HCT116 (cell line): Measurements from ENCODE around the gene NSMCE3. TPM values are rescaled to one million over a fixed set of nuclear protein-coding genes. Genes with fewer than 3 reads are reported as not detected.

Experiments used
- ATAC-seq: fragments of 200-7000 bp; cut with Tn5 transposase; 2 replicates; pipeline ENCODE4 v1.9.1; 2020; ENCODE audit warnings: mild to moderate bottlenecking, moderate library complexity
- BruUV-seq: library from RNA; stranded (reverse); fragments of 400-500 nt; replicated peaks from 2 replicates; lab custom pipeline; 2021; lab: Mats Ljungman, UMichigan
- CTCF ChIA-PET: fragments of 300-600 bp; sonication (Branson Sonifier 250); formaldehyde crosslinking; loops from one replicate; lab custom pipeline; 2021; ENCODE audit warnings: antibody characterized with exemption; lab: Charles Lee
- POLR2A ChIA-PET: fragments of 300-600, 350-600 bp; sonication (Branson Sonifier 250); formaldehyde crosslinking; loops from one replicate; lab custom pipeline; 2021; ENCODE audit warnings: antibody characterized with exemption; lab: Charles Lee
- RAD21 ChIA-PET, 2 experiments: fragments of 300-600 bp; sonication (Branson Sonifier 250); formaldehyde crosslinking; loops; one replicate each; lab custom pipeline; 2023; ENCODE audit warnings: low total read pairs in 2 of 2; ENCODE audit not compliant: uncharacterized antibody in 2 of 2, unreplicated experiment in 2 of 2, low non-redundant PET in 1 of 2; lab: Charles Lee
- DNase-seq: peaks from one replicate; pipeline ENCODE4 v3.0.0-alpha.2; 2010; ENCODE audit warnings: low read depth, low spot score
- H2AFZ ChIP-seq: fragments of 200-600 bp; shearing (Covaris generic), sonication (generic); 2 replicates; pipeline ENCODE4 v1.6.1; 2017; ENCODE audit warnings: low read depth, mixed run types, mixed read lengths, antibody characterized with exemption, low read length; ENCODE audit not compliant: poor library complexity, severe bottlenecking
- H3K27ac ChIP-seq: 2 replicates; pipeline ENCODE4 v1.5.1; 2012; ENCODE audit warnings: low read depth, low read length
- H3K27me3 ChIP-seq: fragments of 200-600 bp; sonication (generic); 2 replicates; pipeline ENCODE4 v1.6.1; 2016; ENCODE audit warnings: mixed run types, low read length, mixed read lengths; ENCODE audit not compliant: insufficient read depth
- H3K36me3 ChIP-seq, 2 experiments: fragments of 200-500 bp in 1 of 2; fragments of 200-600 bp in 1 of 2; sonication (Bioruptor generic) in 1 of 2; sonication (generic) in 1 of 2; 2 replicates each; pipeline versions ENCODE4 v1.5.1 to v1.6.1; 2014 to 2016; ENCODE audit warnings: low read length in 2 of 2, inconsistent platforms in 1 of 2, mixed read lengths in 1 of 2, mixed run types in 1 of 2; ENCODE audit not compliant: insufficient read depth in 2 of 2, control insufficient read depth in 1 of 2
- H3K4me1 ChIP-seq, 2 experiments: fragments of 200-600 bp in 1 of 2; sonication (generic) in 1 of 2; 2 replicates each; pipeline versions ENCODE4 v1.5.1 to v1.6.1; 2012 to 2017; ENCODE audit warnings: low read length in 2 of 2, inconsistent platforms in 1 of 2, mild to moderate bottlenecking in 1 of 2, mixed read lengths in 1 of 2, mixed run types in 1 of 2, moderate library complexity in 1 of 2; ENCODE audit not compliant: insufficient read depth in 2 of 2, control insufficient read depth in 1 of 2
- H3K4me2 ChIP-seq: fragments of 200-600 bp; sonication (generic); 2 replicates; pipeline ENCODE4 v1.6.1; 2017; ENCODE audit warnings: mixed run types, low read length, mixed read lengths
- H3K4me3 ChIP-seq, 2 experiments: fragments of 200-600 bp in 1 of 2; sonication (generic) in 1 of 2; replicated peaks in 1 of 2; 2 replicates each; pipeline ENCODE4 v1.5.1; 2011 to 2016; ENCODE audit warnings: low read length in 2 of 2, control low read depth in 1 of 2, low read depth in 1 of 2, mild to moderate bottlenecking in 1 of 2, mixed read lengths in 1 of 2, mixed run types in 1 of 2
- H3K79me2 ChIP-seq: fragments of 200-600 bp; sonication (generic); 2 replicates; pipeline ENCODE4 v1.6.1; 2017; ENCODE audit warnings: mild to moderate bottlenecking, mixed run types, low read length, moderate library complexity, mixed read lengths; ENCODE audit not compliant: insufficient read depth
- H3K9ac ChIP-seq: fragments of 200-600 bp; sonication (generic); 2 replicates; pipeline ENCODE4 v1.6.1; 2016; ENCODE audit warnings: low read length, mixed read lengths
- H3K9me2 ChIP-seq: fragments of 200-600 bp; sonication (generic), shearing (Covaris generic); 2 replicates; pipeline ENCODE4 v1.6.1; 2017; ENCODE audit warnings: mixed run types, mild to moderate bottlenecking, moderate library complexity; ENCODE audit not compliant: insufficient read depth
- H3K9me3 ChIP-seq, 2 experiments: fragments of 200-500 bp in 1 of 2; fragments of 200-600 bp in 1 of 2; sonication (Bioruptor generic) in 1 of 2; sonication (generic) in 1 of 2; 2 replicates each; pipeline ENCODE4 v1.6.1; 2014 to 2017; ENCODE audit warnings: low read length in 2 of 2, mixed read lengths in 2 of 2, inconsistent platforms in 1 of 2, low read depth in 1 of 2, mild to moderate bottlenecking in 1 of 2, mixed run types in 1 of 2, moderate library complexity in 1 of 2; ENCODE audit not compliant: control insufficient read depth in 1 of 2, insufficient read depth in 1 of 2
- H4K20me1 ChIP-seq: fragments of 200-600 bp; sonication (generic), shearing (Covaris generic); 2 replicates; pipeline ENCODE4 v1.6.1; 2017; ENCODE audit warnings: mixed run types, mild to moderate bottlenecking, moderate library complexity; ENCODE audit not compliant: insufficient read depth
- CBX3 ChIP-seq: IDR thresholded peaks from 2 replicates; pipeline ENCODE4 v1.6.1; 2012; ENCODE audit warnings: low read depth
- CEBPB ChIP-seq: IDR thresholded peaks from 2 replicates; pipeline ENCODE4 v1.6.1; 2012; ENCODE audit warnings: low read depth
- ELF1 ChIP-seq: IDR thresholded peaks from 2 replicates; pipeline ENCODE4 v1.6.1; 2012; ENCODE audit warnings: low read depth, borderline replicate concordance
- EZH2phosphoT487 ChIP-seq: fragments of 200-600 bp; IDR thresholded peaks from 2 replicates; pipeline ENCODE4 v1.6.1; 2018; ENCODE audit warnings: antibody characterized with exemption, borderline replicate concordance
- FOSL1 ChIP-seq: IDR thresholded peaks from 2 replicates; pipeline ENCODE4 v1.6.1; 2012; ENCODE audit warnings: low read depth
- POLR2A ChIP-seq: IDR thresholded peaks from 2 replicates; pipeline ENCODE4 v1.7.0; 2011; ENCODE audit warnings: borderline replicate concordance; ENCODE audit not compliant: insufficient read depth, insufficient read length; ENCODE audit errors: extremely low read depth
- POLR2AphosphoS5 ChIP-seq: IDR thresholded peaks from 2 replicates; pipeline ENCODE4 v1.6.1; 2011; ENCODE audit warnings: mild to moderate bottlenecking, low read depth, low read length, moderate library complexity
- RAD21 ChIP-seq: IDR thresholded peaks from 2 replicates; pipeline ENCODE4 v1.6.1; 2012; ENCODE audit warnings: low read depth, mild to moderate bottlenecking
- SIN3A ChIP-seq: IDR thresholded peaks from 2 replicates; pipeline ENCODE4 v1.6.1; 2012; ENCODE audit warnings: low read depth
- TCF7L2 ChIP-seq: IDR thresholded peaks from 2 replicates; pipeline ENCODE4 v1.7.0; 2011; ENCODE audit warnings: borderline replicate concordance, inconsistent platforms; ENCODE audit not compliant: insufficient read depth, insufficient read length; ENCODE audit errors: extremely low read depth
- YY1 ChIP-seq: IDR thresholded peaks from 2 replicates; pipeline ENCODE4 v1.6.1; 2011; ENCODE audit warnings: low read length, low read depth, moderate library complexity, mild to moderate bottlenecking; ENCODE audit not compliant: insufficient replicate concordance; ENCODE audit errors: extremely low read depth
- ZFX ChIP-seq: fragments of 450-650 bp; IDR thresholded peaks from 2 replicates; pipeline ENCODE4 v1.6.1; 2017
- intact Hi-C: fragments of 100-400 bp; cut with micrococcal nuclease; formaldehyde crosslinking; loops from 2 replicates; pipeline ENCODE4 v1.10.0; 2022
- total RNA-seq: library from RNA; stranded (reverse); gene quantifications from one replicate; pipeline ENCODE4 v1.2.1, GENCODE V29; 2021; ENCODE audit not compliant: unreplicated experiment
- TF ChIP-seq, protein P1 (sequence below): IDR thresholded peaks from 2 replicates; pipeline ENCODE4 v1.6.1; 2012
- TF ChIP-seq, protein P2 (sequence below): IDR thresholded peaks from 2 replicates; pipeline ENCODE4 v1.6.1; 2012; ENCODE audit warnings: low read depth
- TF ChIP-seq, protein P3 (sequence below), 3 experiments: fragments of 200-600 bp in 1 of 3; sonication (generic) in 1 of 3; IDR thresholded peaks in 2 of 3; conservative IDR thresholded peaks in 1 of 3; 2 replicates each; pipeline ENCODE4 v1.5.1; 2012 to 2017; ENCODE audit warnings: low read depth in 2 of 3, low read length in 2 of 3, antibody characterized with exemption in 1 of 3, borderline replicate concordance in 1 of 3, control low read depth in 1 of 3, mild to moderate bottlenecking in 1 of 3, mixed read lengths in 1 of 3, mixed run types in 1 of 3, moderate library complexity in 1 of 3; ENCODE audit not compliant: insufficient read depth in 1 of 3
- TF ChIP-seq, protein P4 (sequence below): IDR thresholded peaks from 2 replicates; pipeline ENCODE4 v1.6.1; 2012
- TF ChIP-seq, protein P5 (sequence below): IDR thresholded peaks from 2 replicates; pipeline ENCODE4 v1.6.1; 2011; ENCODE audit warnings: mild to moderate bottlenecking, low read length, moderate library complexity; ENCODE audit not compliant: insufficient replicate concordance; ENCODE audit errors: extremely low read depth

NSMCE3 gene
- total RNA-seq, 1 experiment from 2014 or later, result 5.7 TPM

DNA sequence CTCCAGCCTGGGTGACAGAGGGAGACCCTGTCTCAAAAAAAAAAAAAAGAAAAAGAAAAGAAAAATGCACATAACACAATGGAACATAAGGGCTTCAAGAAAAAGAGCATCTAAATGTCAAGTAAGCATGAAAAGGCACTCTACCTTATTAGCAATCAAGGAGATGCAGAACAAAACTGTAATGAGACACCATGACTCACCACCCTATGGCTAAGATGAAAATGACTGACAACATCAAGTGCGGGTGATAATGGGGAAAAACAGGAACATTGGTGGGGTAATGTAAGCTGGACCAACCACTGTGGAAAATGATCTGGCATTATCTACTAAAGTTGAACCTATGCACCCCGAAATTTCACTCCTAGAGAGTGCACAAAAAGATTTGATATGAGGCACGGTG, 19.6 kb upstream of the NSMCE3 start:
- Histone ChIP-seq H3K36me3 (no peaks in the 10 kb centered on the region), H2AFZ (no peak overlapping the region), H3K4me1 (no peaks in the 10 kb centered on the region), H3K79me2 (no peaks in the 10 kb centered on the region), H3K9me3 (no peaks in the 10 kb centered on the region), H3K4me3 (no peak overlapping the region), H3K9me2 (no peaks in the 10 kb centered on the region), H4K20me1 (no peaks in the 10 kb centered on the region), H3K9ac (no peak overlapping the region), H3K27me3 (peaks cover 45% of the 10 kb centered on the region), H3K27ac (no peak overlapping the region), H3K4me2 (no peak overlapping the region)
- ChIA-PET RAD21 (no interaction called here), POLR2A (no interaction called here), CTCF (no interaction called here)
- no TSS peak for BruUV-seq
- no peak for DNase-seq
- intact Hi-C loops, result no loop called here
- no peak for ATAC-seq
- TF ChIP-seq, protein P1, sequence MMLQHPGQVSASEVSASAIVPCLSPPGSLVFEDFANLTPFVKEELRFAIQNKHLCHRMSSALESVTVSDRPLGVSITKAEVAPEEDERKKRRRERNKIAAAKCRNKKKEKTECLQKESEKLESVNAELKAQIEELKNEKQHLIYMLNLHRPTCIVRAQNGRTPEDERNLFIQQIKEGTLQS, result no peak
- TF ChIP-seq ZFX (no peak), EZH2phosphoT487 (no peak), ELF1 (no peak), TCF7L2 (no peak), RAD21 (no peak), YY1 (no peak), POLR2A (no peak), CEBPB (no peak), SIN3A (no peak), CBX3 (no peak), POLR2AphosphoS5 (no peak), FOSL1 (no peak)
- TF ChIP-seq, protein P2, sequence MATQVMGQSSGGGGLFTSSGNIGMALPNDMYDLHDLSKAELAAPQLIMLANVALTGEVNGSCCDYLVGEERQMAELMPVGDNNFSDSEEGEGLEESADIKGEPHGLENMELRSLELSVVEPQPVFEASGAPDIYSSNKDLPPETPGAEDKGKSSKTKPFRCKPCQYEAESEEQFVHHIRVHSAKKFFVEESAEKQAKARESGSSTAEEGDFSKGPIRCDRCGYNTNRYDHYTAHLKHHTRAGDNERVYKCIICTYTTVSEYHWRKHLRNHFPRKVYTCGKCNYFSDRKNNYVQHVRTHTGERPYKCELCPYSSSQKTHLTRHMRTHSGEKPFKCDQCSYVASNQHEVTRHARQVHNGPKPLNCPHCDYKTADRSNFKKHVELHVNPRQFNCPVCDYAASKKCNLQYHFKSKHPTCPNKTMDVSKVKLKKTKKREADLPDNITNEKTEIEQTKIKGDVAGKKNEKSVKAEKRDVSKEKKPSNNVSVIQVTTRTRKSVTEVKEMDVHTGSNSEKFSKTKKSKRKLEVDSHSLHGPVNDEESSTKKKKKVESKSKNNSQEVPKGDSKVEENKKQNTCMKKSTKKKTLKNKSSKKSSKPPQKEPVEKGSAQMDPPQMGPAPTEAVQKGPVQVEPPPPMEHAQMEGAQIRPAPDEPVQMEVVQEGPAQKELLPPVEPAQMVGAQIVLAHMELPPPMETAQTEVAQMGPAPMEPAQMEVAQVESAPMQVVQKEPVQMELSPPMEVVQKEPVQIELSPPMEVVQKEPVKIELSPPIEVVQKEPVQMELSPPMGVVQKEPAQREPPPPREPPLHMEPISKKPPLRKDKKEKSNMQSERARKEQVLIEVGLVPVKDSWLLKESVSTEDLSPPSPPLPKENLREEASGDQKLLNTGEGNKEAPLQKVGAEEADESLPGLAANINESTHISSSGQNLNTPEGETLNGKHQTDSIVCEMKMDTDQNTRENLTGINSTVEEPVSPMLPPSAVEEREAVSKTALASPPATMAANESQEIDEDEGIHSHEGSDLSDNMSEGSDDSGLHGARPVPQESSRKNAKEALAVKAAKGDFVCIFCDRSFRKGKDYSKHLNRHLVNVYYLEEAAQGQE, result no peak
- TF ChIP-seq, protein P3, sequence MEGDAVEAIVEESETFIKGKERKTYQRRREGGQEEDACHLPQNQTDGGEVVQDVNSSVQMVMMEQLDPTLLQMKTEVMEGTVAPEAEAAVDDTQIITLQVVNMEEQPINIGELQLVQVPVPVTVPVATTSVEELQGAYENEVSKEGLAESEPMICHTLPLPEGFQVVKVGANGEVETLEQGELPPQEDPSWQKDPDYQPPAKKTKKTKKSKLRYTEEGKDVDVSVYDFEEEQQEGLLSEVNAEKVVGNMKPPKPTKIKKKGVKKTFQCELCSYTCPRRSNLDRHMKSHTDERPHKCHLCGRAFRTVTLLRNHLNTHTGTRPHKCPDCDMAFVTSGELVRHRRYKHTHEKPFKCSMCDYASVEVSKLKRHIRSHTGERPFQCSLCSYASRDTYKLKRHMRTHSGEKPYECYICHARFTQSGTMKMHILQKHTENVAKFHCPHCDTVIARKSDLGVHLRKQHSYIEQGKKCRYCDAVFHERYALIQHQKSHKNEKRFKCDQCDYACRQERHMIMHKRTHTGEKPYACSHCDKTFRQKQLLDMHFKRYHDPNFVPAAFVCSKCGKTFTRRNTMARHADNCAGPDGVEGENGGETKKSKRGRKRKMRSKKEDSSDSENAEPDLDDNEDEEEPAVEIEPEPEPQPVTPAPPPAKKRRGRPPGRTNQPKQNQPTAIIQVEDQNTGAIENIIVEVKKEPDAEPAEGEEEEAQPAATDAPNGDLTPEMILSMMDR (IDR thresholded peaks at IDR 0.05 in 2 of 3, conservative IDR thresholded peaks at IDR 0.05 in 1 of 3; ENCODE audit: borderline replicate concordance in 1 of 3, insufficient read depth in 1 of 3, low read depth in 2 of 3, low read length in 2 of 3), result no peak
- TF ChIP-seq, protein P4, sequence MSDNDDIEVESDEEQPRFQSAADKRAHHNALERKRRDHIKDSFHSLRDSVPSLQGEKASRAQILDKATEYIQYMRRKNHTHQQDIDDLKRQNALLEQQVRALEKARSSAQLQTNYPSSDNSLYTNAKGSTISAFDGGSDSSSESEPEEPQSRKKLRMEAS, result no peak
- TF ChIP-seq, protein P5, sequence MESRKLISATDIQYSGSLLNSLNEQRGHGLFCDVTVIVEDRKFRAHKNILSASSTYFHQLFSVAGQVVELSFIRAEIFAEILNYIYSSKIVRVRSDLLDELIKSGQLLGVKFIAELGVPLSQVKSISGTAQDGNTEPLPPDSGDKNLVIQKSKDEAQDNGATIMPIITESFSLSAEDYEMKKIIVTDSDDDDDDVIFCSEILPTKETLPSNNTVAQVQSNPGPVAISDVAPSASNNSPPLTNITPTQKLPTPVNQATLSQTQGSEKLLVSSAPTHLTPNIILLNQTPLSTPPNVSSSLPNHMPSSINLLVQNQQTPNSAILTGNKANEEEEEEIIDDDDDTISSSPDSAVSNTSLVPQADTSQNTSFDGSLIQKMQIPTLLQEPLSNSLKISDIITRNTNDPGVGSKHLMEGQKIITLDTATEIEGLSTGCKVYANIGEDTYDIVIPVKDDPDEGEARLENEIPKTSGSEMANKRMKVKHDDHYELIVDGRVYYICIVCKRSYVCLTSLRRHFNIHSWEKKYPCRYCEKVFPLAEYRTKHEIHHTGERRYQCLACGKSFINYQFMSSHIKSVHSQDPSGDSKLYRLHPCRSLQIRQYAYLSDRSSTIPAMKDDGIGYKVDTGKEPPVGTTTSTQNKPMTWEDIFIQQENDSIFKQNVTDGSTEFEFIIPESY, result no peak
